Measurements from ENCODE around the gene CEP83.

CEP83 gene

DNA sequence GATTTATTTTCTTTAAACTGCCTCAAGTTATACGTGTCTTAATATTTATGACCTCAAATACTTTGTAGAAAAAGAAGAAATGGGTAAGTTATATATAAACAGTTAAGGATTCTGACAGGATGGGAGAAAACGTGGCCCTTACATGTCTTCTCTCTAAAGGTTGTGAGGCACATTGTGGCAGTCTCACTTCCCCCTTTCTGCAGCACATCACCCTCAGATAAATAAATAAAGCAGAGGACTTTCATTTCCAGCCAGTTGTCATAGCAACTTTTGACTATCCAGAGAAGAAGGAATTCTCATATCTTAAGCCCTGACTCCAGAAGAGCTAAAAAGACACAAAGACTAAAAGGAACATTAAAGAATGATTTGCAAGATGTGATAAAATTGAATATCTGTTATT is 28.8 kb upstream of the CEP83 start:
- H3K9me3 ChIP-seq (ENCODE audit: severe bottlenecking), result no peaks in the 10 kb centered on the region
- DNase-seq (ENCODE audit: low spot score) (no peak), ATAC-seq (ENCODE audit: low read depth) (no peak)
- no peaks in the 10 kb centered on the region for H3K4me1 ChIP-seq (ENCODE audit: insufficient read depth, poor library complexity, severe bottlenecking)
- H3K27ac ChIP-seq (ENCODE audit: poor library complexity, severe bottlenecking), result no peak overlapping the region
- no peaks in the 10 kb centered on the region for H3K36me3 ChIP-seq (ENCODE audit: low read depth)
- no peak overlapping the region for H3K4me3 ChIP-seq (ENCODE audit: severe bottlenecking)
- no peaks in the 10 kb centered on the region for H3K27me3 ChIP-seq (ENCODE audit: insufficient read depth, poor library complexity, severe bottlenecking)
- TF ChIP-seq, protein P1, sequence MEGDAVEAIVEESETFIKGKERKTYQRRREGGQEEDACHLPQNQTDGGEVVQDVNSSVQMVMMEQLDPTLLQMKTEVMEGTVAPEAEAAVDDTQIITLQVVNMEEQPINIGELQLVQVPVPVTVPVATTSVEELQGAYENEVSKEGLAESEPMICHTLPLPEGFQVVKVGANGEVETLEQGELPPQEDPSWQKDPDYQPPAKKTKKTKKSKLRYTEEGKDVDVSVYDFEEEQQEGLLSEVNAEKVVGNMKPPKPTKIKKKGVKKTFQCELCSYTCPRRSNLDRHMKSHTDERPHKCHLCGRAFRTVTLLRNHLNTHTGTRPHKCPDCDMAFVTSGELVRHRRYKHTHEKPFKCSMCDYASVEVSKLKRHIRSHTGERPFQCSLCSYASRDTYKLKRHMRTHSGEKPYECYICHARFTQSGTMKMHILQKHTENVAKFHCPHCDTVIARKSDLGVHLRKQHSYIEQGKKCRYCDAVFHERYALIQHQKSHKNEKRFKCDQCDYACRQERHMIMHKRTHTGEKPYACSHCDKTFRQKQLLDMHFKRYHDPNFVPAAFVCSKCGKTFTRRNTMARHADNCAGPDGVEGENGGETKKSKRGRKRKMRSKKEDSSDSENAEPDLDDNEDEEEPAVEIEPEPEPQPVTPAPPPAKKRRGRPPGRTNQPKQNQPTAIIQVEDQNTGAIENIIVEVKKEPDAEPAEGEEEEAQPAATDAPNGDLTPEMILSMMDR (IDR thresholded peaks at IDR 0.05; ENCODE audit: poor library complexity, severe bottlenecking), result no peak

DNA sequence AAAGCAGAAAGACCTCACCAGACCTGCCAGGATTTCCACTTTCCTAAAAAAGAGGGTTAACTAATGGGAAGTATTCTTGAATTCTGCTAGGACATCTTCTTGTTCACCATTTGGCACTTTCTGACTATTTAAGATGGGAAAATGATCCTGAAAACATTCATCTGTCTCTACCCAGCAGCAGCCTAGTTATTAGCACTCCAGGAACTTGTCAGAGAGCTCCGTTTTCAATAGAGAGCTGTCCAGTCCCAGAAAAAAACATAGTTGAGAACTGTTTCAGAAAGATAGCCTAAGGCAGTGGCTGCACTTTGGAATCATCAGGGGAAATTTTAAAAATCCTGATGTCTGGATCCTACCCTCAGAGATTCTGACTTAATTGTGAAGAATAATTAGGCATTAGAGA is 22.1 kb upstream of the CEP83 start:
- H3K27ac ChIP-seq (ENCODE audit: poor library complexity, severe bottlenecking), result no peak overlapping the region
- no peaks in the 10 kb centered on the region for H3K36me3 ChIP-seq (ENCODE audit: low read depth)
- no peaks in the 10 kb centered on the region for H3K9me3 ChIP-seq (ENCODE audit: severe bottlenecking)
- no peaks in the 10 kb centered on the region for H3K27me3 ChIP-seq (ENCODE audit: insufficient read depth, poor library complexity, severe bottlenecking)
- no peak overlapping the region for H3K4me3 ChIP-seq (ENCODE audit: severe bottlenecking)
- DNase-seq (ENCODE audit: low spot score) (no peak), ATAC-seq (ENCODE audit: low read depth) (no peak)
- H3K4me1 ChIP-seq (ENCODE audit: insufficient read depth, poor library complexity, severe bottlenecking), result no peaks in the 10 kb centered on the region
- TF ChIP-seq, protein P1 (IDR thresholded peaks at IDR 0.05; ENCODE audit: poor library complexity, severe bottlenecking), result no peak

DNA sequence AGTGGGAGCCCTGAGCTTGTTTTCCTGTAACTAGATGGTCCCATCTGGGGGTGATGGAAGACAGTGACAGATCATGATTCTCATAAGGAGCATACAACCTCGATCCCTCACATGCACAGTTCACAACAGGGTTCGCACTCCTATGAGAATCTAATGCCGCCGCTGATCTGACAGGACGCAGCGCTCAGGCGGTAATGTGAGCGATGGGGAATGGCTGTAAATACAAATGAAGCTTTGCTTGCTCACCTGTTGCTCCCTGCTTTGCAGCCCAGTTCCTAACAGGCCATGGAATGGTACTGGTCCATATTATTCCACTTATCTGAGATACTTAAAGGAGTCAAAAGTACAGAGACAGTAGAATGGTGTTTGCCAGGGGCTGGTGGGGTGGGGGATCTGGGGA is 9.9 kb upstream of the CEP83 start:
- no peak for DNase-seq (ENCODE audit: low spot score)
- ATAC-seq (ENCODE audit: low read depth), result no peak
- Histone ChIP-seq H3K4me3 (ENCODE audit: severe bottlenecking) (no peak overlapping the region), H3K36me3 (ENCODE audit: low read depth) (no peaks in the 10 kb centered on the region), H3K27ac (ENCODE audit: poor library complexity, severe bottlenecking) (no peak overlapping the region), H3K9me3 (ENCODE audit: severe bottlenecking) (no peaks in the 10 kb centered on the region), H3K27me3 (ENCODE audit: insufficient read depth, poor library complexity, severe bottlenecking) (no peaks in the 10 kb centered on the region), H3K4me1 (ENCODE audit: insufficient read depth, poor library complexity, severe bottlenecking) (no peaks in the 10 kb centered on the region)
- TF ChIP-seq, protein P1 (IDR thresholded peaks at IDR 0.05; ENCODE audit: poor library complexity, severe bottlenecking), result no peak

DNA sequence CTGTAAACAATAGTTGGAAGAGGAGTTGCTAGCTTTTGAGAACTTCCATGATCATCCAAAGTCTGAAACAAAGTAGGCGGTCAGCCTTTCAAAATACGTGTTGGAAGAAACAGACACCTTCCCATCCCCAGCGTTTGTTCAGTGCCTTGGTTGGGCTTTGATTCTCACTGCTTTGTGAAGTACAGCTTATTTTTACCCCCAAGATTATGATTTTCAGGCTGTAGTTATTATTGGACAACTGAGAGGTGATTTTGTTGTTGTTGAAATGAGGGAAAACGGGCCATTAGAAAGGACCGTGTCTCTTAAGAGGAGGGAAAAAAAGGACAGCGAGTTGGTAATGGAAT is 921 bp upstream of the CEP83 start:
- no peaks in the 10 kb centered on the region for H3K9me3 ChIP-seq (ENCODE audit: severe bottlenecking)
- H3K4me1 ChIP-seq (ENCODE audit: insufficient read depth, poor library complexity, severe bottlenecking), result peaks cover 3% of the 10 kb centered on the region
- DNase-seq (ENCODE audit: low spot score), result no peak
- H3K36me3 ChIP-seq (ENCODE audit: low read depth), result 0 out of 2 replicates have a peak, but pooled peaks cover 3% of the 10 kb centered on the region
- peak overlapping the region; percentile 47 for H3K27ac ChIP-seq (ENCODE audit: poor library complexity, severe bottlenecking)
- H3K27me3 ChIP-seq (ENCODE audit: insufficient read depth, poor library complexity, severe bottlenecking), result no peaks in the 10 kb centered on the region
- TF ChIP-seq, protein P1 (IDR thresholded peaks at IDR 0.05; ENCODE audit: poor library complexity, severe bottlenecking), result no peak
- peak overlapping the region; percentile 60 for H3K4me3 ChIP-seq (ENCODE audit: severe bottlenecking)
- no peak; the same call in 2 of the 3 replicates for ATAC-seq (ENCODE audit: low read depth)

DNA sequence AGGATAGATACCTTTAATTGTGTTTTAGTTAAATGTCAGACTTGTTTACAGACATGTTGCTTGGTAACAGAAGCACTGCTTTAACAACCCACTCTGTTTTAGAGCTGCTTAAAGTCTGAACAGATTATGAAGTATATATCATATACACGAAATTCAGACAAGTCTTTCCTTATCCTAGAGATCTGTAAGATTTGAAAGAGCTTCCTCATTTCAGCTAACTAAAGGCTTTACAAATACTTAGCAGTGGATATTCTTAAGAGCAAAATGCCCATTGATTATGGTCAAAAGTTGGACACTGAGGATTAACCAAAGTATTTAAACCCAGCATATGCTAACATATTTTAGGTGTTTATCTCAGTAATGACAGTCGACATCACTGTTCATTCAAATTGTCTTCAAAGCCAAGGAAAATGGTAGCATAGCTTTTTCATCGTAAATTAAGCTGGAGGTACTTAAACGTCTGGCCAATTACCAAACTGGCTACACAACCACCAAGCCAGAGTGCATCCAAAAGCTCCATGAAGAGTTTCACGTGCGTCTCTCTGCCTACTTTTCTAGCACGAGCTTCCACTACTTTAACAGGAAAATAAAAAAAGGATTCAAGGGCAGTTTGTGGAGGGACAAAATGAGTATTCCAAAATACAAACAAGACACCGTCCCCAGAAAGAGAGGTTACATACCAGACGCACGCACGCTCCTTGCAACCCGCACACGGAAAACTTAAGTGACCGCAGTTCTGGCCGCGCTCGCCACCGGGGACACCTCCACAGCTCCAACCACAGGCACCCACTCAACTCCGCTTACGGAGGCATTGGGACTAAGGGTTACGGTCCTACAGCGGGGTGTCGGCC is 565 bp downstream of the CEP83 start:
- DNase-seq (ENCODE audit: low spot score) (peak; percentile 44), ATAC-seq (ENCODE audit: low read depth) (peak; percentile 57; the same call in 2 of the 3 replicates)
- no peaks in the 10 kb centered on the region for H3K9me3 ChIP-seq (ENCODE audit: severe bottlenecking)
- peak overlapping the region; percentile 47 for H3K27ac ChIP-seq (ENCODE audit: poor library complexity, severe bottlenecking)
- H3K4me3 ChIP-seq (ENCODE audit: severe bottlenecking), result peak overlapping the region; percentile 60
- TF ChIP-seq, protein P1 (IDR thresholded peaks at IDR 0.05; ENCODE audit: poor library complexity, severe bottlenecking), result no peak
- peaks cover 8% of the 10 kb centered on the region; the same call in 1 of the 2 replicates for H3K36me3 ChIP-seq (ENCODE audit: low read depth)
- no peaks in the 10 kb centered on the region for H3K27me3 ChIP-seq (ENCODE audit: insufficient read depth, poor library complexity, severe bottlenecking)
- H3K4me1 ChIP-seq (ENCODE audit: insufficient read depth, poor library complexity, severe bottlenecking), result peaks cover 3% of the 10 kb centered on the region

Data from RWPE2 (cell line).